GM19238 (cell line): ENCODE measurements around the gene ANKRD11.

ENCODE experiments used
- DNase-seq: peaks from one replicate; pipeline ENCODE4 v3.0.0; 2011; ENCODE audit warnings: low spot score; ENCODE audit not compliant: insufficient read length

The ANKRD11 gene

DNA sequence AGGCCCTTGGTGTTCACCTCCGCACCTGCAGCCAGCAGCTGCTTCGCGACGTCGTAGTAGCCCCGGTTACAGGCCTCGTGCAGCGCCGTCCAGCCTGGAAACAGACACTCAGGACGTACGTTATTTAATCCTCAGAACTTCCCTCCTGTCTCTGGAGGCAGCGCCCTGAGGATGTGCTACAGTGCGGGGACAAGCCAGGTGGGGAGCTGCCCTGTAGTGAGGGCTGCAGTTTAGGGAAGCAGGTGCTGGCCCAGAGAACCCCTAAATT, 201.8 kb downstream of the ANKRD11 start:
- DNase-seq = no peak

DNA sequence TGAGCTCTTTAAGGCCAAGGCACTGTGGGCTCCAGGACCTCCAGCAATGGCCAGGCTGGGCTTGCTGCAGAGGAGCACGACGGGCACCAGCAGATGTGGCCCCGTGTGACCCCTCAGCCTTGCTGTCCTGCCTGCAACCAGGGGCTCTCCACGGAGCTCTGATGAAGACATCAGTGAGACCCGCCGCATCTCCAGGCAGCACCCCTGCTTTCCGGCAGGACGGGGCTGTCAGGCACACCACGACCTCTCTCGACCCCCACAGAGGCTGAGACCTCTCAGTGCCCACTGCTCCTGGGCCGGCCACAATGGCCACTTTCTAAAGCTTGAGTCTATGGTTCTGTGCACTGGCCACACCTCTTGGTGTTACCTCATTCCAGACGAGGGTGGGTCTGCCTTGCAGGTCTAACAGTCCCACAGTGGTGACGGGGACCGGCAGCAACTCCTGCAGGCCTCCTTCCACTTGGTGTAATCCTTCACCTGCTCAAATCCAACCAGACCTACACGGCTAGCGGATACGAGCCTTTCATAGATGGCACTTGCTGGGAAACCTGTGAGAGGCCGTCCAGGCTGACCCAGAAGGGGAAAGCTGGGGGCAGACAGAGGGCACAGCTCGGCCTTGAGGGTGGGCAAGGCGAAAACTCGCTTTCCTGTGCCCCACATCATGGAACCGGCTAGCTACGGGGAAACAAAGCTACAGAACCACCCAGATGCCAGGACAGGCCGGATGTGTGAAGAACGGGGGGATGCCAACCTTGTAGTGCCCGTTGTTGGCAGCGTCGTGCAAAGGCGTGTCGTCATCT, 202.4 kb downstream of the ANKRD11 start:
- DNase-seq = no peak

DNA sequence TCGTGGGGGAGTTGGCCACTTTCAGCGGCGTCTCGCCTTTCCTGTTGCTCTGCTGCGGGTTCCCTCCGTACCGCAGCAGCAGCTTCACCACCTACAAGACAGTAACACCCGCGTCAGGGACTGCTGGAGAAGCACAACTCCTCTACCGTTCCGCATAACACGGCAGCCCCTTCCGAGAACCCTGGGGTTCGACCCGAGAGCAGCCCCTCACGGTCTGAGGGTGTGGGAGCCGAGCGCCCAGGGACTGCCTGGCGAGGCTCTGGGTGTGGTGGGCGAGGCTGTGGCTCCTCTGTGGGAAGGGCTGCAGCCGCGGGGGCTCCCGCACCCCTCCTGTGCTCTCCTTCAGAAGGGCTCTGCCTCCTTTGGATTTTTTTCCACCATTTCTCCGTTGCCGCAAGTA, 204.3 kb downstream of the ANKRD11 start:
- no peak for DNase-seq

DNA sequence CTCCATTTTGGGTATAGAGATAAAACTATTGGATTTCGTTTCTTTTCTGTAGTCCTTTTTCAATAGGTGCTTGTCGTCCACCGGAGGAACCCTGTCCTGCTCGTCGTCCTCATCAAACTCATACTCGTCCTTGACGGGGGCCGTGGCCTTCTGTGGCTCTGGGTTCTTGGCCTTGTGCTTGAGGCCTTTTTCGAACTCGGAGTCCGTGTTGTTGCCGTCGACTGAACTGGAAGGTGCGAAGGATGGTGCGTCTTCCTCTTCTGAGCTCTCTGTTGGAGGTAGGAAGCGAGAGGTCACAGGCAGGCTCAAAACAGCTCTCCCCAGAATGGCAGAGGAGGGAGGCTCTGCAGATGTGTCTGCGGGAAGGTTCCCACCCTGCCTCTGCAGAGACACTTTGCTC, 205.0 kb downstream of the ANKRD11 start:
- no peak for DNase-seq

DNA sequence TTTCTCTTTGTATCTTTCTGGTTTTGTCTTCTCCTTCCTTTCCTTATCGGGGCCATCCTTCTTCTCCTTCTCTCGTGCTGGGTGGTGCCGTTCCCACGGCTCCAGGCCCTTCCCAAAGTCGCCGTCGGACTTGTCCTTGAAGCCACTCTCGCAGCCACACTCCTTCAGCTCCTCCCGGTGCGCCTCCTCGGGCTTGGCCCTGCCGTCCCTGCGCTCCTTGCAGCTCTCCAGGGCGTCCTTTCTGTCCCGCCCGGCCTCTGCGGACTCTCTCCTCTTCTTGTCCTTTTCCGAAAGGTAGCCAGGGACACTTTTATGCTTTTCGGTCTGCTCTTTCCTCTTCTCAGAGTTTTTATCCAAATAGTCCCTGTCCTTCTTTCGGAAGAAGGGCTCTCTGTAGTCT, 206.9 kb downstream of the ANKRD11 start:
- no peak for DNase-seq

DNA sequence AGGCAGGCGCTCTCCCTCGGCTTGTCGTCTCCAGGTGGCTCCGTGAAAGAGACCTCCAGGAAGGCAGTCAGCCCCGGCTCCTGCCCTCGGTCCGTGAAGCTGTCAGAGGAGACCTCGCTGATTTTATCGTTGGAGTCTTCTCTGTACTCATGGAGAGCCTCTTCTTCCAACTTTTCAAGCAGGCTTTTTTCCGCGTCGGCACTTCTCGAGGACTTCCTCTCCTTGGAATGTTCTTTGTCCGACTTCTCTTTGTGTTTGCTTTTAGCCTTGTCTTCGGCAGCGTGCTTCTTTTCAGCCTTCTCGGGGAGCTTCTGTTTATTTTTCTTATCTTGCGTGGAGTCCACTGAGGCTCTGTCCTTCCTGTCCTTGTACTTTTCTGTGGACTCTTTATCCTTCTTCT, 207.8 kb downstream of the ANKRD11 start:
- DNase-seq = no peak

DNA sequence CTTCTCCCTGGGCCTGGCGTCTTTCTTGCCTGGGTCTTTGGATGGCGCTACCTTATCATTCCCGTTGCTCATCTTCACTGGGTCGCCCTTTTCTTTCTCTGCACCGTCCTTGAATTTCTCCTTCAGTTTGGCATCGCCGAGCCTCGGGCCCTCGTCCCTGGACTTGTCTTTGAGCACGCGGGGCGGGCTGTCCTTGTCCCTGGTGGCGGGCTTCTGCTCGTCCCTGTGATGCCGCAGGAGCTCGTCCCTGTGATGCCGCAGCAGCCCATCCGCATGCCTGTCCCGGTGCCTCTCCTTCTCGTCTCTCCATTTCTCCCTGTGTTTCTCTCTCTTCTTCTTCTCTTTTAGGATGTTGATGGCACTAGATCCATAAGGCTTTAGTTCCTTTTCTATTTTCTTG, 208.5 kb downstream of the ANKRD11 start:
- no peak for DNase-seq

DNA sequence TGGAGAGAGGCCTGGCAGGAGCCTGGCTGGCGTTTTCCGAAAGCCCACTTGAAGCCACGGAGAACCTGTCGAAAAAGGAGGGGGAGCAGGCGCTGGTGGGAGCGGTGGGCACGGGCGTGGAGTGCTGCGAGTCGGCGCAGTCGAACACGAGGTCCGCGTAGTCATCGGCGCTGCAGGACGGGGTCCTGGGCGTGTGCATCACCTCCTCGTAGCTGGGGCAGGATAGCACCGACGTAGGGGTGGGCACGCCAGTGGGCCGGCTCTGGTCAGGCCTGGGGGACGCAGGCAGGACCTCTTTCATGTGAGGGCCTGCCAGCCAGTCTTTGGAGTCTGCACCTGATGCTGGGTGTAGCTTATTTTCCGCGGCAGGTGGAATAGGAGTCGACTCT, 209.2 kb downstream of the ANKRD11 start:
- DNase-seq = no peak

DNA sequence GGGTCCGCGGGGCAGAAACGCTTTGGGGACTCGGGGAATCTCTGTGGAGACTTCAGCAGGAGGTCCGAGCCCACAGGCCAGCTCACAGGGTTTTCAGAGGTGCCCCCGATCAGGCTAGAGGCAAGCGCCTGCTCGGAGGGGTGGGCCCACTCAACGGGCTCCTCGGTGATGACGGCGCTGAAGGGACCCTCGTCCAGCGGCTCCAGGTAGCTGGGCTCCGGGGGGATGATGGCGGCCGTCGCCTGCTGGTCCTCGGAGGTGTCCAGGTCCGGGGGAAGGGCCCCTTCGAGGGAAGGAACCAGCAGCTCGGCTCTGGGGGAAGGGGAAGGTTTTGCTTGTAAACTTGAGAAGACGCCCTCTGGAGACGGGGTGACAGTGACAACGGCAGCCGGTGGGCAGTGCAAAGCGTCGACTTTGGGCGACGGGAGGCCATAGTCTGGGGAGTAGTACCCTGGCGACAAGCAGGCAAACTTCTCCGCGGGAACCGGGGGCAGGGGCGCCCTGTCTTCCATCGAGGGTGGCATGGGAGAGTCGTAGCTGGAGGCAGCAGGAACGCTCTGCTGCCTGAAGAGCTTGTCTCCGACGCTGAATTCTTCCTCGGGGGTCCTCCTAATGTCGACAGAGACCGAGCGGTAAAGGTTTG, 209.7 kb downstream of the ANKRD11 start:
- DNase-seq = no peak

DNA sequence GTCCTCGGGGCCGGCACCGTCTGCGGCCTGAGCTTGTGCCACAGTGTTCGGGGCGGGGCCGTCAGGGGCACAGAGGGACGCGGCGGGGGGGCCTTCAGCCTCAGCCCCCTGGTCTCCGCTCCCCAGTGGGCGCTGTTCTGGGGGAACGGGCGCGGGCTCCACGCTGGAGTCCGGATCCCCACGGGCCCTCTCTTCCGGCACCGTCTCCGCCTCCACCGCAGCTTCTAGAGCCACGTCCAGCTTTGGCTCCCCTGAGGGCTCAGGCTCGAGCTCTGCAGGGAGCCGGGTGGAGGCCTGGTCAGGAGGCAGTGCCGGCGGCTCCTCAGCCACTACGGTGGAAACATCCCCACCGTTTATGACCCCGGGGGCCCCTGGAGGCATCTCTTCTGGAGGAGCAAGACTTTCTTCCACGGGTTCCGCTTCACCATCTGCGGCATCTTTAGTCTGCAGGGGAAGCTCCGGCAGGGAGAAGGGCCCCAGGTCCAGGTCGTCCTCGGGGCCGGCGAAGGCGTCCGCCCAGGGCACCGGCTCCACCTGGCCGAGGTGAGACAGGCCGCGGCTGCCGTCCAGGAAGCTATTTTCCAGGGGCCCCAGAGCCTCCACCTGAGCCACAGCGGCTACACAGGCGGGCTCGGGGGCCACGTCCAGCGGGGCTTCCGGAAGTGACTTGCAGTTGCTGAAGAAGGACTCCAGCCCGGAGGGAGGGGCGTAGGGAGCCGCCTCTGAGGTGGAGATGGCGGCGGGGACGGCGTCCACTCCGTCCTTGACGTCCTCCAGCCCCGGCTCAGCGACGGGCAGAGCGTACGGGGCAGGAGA, 210.5 kb downstream of the ANKRD11 start:
- DNase-seq = no peak

DNA sequence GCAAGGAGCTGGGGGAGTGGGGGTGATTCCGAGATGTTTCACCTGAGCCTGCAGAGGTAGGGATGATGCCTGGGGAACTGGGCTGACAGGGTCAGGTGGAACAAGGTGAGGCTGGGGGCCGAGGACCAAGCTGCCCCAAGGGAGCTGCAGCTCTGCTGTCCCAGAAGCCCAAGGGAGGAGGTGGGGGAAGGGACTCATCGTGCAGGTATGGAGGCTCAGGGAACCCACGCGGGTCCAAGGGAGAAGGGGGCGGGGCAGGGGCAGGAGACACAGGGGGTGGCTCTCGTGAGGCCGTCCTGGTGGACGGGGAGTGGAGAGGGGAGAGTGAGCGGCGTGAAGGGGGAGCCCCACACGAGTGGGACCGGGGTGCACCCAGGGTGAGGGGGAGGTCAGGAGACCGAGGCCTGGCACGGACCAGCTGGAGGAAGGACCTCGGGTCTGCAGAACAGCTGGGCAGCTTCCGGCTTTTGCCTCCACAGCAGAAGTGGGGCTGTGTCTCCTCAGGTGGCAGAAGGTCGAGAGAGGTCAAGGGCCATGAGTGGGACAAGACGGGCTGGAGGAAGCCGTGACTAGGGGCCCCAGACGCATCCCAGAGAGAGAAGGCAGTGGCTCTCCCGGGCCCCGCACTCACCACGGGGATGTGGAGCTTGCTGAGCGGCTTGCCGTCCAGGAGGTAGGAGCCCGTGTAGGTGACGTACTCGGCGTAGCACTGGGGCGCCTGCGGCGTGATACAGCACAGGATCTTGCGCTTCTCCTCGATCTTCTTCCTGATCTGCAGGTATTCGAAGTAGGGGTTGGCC, 211.7 kb downstream of the ANKRD11 start:
- no peak for DNase-seq

DNA sequence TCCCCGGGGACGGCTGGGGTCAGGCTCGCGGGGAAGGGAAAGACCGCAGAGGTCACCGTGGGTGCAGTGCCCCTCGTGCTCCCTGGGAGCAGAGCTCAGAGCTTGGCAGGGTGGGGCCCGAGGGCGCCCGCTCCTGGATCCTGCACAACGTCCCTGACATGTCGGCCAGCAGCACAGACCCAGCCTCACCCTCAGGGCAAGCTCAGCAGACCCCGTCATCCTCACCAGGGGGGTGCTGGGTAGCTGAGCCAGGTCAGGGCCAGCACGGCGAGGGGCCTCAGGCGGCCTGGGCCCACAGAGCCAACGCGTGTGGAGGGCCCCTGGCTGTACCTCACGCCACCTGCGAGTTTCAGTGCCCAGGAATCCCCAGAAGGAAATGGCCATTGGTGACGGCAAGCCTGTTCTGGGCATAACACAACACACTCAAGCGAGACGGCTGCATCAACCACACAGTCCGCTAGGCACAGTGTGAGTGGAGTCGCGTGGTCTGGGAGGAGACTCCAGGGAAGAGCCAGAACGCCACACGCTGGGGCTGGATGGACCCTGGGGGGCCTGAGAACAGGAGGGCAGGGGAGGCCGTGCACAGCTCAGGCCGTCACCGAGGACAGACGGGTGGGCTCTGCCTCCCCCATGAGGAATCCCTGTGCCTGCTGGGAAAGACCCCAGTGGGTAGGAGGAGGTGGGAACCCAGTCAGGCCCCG, 212.6 kb downstream of the ANKRD11 start:
- no peak for DNase-seq

DNA sequence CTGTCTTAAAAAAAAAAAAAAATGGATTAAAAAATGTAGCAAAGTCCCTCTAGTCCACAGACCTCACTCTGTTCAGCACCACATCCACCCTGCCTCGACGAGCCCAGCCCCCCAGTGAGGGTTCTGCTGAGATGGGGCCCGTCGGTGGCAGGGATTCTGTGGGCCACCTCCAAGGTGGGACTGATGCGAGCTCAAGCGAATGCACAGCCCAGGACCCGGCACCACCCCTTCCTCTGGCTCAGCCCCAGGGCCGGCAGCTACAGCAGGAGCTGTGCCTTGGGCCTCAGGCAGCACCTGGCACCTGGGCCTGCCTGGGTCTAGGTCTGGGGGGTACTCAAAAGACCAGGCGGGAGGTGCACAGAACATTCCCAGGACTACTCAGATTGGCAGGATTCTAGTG, 213.3 kb downstream of the ANKRD11 start:
- no peak for DNase-seq

DNA sequence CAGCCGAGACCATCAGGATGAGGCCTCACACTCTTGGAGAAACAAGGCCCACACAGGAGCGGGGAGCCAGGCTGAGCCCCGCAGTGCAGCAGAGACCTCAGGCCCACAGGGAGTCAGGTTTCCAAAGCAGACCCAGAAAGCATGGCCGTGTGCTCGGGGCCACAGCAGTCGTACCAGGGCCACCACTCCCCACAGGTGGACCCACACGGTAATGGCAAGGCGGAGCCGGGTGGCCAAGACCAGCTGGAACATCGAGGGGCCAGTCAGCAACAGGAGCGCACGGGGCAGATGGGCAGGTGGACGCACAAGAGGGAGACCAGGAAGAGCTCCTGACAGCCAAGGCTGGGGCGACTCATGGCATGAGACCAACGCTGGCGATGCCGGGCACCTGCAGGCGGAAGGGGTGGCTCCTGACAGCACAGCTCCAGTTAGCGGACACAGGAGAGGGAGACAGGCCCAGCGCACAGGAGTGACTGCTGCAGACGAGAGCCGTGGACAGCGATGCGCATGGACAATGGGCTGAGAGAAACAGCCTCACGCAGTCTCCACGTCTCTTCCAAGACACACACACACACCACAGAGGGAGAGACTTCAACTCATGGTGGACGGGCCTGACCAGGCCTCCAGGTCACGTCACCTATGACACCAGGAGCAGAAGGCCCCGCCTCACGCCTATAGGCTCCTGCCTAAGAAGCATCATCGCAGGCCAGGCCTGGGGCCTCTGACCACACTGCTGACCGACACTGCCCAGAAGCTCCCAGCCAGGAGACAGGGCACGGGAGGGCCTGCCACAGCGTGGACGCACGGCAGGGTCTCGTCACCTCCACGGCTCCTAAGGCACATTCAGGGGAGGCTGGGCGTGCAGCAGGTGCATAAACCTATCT, 214.3 kb downstream of the ANKRD11 start:
- no peak for DNase-seq

DNA sequence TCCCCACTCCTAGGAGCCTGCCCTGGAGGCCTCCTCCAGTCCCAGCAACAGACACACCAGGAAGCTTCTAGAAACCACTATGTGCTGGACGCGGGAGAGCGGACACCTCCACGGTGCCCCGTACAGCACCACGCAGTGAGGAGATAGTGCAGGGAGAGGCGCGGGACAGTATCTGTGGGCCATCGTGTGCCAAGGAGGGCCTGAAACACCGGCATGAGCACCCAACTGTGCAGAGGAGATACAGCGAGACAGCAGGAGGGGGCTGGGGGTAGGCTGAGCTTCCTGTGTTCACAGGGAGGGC, 215.1 kb downstream of the ANKRD11 start:
- DNase-seq = no peak

DNA sequence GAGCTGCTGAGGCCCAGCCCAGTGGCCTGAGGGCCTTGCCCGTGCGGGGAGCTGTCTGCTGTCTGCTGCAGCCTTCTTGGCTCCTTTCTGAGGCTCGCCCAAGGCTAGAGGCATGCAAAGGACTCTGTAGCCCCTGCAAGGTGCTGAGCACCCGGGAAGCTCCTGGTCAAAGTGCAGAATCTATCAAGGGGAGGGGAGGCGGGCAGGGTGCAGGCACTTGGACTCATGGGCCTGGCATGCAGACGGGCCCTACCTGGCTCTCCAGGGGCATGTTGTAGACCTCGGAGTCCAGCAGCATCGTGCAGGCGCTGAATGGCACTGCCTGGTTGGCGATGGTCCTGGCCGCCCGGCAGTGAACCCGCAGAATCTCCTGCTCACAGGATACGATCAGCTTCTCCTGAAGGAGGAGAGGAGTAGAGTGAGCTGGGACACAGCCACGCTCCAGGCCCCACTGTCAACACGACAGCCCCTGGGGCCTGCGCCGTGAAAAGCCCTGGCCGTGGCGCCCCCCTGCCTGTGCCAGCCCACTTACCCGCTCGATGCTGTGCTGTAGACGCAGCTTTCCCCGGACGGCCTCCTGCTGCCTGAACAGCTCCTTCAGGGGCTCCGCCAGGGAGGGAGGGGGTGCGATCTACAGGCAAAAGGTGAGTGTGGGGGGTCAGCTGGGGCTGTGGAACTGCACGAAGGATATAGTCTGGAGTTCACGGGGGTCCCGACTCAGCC, 215.6 kb downstream of the ANKRD11 start:
- DNase-seq = no peak

DNA sequence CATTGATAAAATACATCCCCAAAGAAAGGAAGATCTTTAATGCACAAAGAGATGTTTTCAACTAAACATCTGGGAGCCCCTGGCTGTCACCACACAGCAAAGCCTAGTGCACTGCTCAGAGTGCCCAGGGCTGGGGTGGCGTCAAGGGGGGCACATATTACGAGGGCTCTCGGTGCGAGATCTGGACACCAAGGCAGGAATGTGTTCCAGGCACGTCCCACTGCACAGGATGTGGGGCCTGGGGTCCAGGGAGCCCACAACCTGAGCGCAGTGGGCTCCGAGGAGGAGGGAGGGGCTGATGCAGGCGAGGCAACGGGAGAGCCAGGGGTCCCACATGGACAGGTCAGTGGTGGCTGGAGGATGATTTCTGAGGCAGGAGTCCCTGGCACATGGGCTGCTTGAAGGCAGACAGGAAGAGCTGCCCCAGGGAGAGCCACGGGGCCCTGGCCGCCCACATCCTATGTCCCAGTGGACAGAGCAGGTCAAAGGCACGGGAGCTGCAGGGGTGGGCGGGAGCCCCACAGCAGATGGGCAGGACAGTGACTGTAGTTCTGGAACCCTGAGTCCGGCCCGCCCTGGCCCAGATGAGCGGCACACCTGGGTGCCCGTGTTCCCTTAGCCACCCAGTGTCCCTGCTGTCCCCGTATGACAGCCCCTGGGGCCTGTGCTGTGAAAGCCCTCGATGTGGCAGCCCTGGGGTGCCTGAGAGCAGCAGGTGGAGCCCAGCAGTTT, 216.5 kb downstream of the ANKRD11 start:
- DNase-seq = no peak

DNA sequence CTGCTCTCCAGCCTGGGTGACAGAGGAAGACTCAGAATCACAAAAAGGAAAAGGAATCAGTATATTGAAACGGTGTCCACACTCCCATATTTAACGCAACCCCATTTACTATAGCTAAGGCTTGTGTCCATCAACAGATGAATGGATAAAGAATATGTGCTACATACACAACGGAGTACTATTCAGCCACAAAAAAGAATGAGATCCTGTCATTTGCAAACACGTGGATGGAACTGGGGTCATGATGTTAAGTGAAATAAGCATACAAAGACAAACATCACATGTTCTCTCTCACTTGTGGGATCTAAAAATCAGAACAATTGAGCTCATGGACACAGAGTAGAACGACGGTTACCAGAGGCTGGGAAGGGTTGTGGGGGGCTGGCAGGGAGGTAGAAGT, 217.7 kb downstream of the ANKRD11 start:
- no peak for DNase-seq
